ENCODE data around the gene PTPRT.

DNA sequence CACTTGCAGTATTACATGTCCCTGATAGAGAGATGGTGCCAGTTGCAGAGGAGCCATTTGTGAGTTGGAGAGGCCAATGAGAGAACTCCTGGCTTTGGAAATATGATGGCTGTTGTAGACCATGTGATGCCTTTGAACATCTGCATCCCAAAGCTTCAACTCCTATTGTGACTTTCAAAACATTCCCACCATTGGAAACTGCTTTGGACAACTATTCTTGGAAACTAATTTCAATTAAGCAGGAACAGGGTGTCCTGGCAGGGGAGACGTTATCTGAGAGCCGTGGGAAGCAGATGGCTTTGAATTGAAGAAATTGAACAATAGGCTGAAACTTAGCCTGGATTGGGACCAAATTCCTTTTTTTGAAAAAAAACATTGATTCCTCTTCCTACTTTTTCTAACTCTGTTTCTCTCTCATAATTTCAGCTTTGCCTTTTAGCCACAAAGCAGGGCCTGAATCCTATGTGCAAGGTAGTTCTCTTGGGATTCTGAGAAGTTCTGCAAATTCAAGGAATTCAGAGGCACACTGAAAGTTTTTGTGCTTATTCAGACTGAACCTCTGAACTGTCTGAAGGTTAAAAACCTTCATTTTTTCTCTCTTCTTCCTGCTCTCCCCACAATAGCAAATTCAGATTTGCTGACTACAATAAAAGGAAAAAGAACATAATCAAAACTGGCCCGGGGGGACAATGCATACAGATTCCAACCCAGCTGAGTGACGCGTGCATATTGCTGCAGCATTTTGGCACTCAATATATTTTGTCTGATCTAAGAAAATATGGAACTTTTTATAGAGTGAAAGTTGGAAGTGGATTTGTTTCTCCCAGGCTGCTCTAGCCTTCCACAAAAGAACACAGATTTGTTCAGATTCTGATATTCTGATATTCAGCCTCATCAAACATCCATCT is 851.2 kb downstream of the PTPRT start:
- TF ChIP-seq, protein P1, sequence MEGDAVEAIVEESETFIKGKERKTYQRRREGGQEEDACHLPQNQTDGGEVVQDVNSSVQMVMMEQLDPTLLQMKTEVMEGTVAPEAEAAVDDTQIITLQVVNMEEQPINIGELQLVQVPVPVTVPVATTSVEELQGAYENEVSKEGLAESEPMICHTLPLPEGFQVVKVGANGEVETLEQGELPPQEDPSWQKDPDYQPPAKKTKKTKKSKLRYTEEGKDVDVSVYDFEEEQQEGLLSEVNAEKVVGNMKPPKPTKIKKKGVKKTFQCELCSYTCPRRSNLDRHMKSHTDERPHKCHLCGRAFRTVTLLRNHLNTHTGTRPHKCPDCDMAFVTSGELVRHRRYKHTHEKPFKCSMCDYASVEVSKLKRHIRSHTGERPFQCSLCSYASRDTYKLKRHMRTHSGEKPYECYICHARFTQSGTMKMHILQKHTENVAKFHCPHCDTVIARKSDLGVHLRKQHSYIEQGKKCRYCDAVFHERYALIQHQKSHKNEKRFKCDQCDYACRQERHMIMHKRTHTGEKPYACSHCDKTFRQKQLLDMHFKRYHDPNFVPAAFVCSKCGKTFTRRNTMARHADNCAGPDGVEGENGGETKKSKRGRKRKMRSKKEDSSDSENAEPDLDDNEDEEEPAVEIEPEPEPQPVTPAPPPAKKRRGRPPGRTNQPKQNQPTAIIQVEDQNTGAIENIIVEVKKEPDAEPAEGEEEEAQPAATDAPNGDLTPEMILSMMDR (IDR thresholded peaks at IDR 0.05) = no peak
- no peak for TF ChIP-seq ZFX (IDR thresholded peaks at IDR 0.05; ENCODE audit: borderline replicate concordance)

All from 22Rv1 (cell line).